ENCODE results near the gene SMTNL2.

- no peak for TF ChIP-seq CTCF (IDR thresholded peaks at IDR 0.05)
- no peak for TF ChIP-seq POLR2A (IDR thresholded peaks at IDR 0.05)
These were observed 52.3 kb downstream of the SMTNL2 start for GRCh38 chr17:4636474-4637100.
